Endothelial cell of umbilical vein (primary cell): ENCODE measurements around the gene SP100. TPM values are rescaled to one million over a fixed set of nuclear protein-coding genes. Genes with fewer than 3 reads are reported as not detected.

Source experiments
- BruUV-seq: library from RNA; stranded (reverse); fragments of 400-500 nt; replicated peaks from 2 replicates; lab custom pipeline; 2021; lab: Mats Ljungman, UMichigan
- CTCF ChIA-PET: fragments of 300-600, 350-600 bp; sonication (Branson Sonifier 250); formaldehyde crosslinking; loops from one replicate; lab custom pipeline; 2021; ENCODE audit warnings: antibody characterized with exemption, inconsistent platforms; lab: Charles Lee
- POLR2A ChIA-PET: fragments of 300-600, 350-600 bp; sonication (Branson Sonifier 250); formaldehyde crosslinking; loops from one replicate; lab custom pipeline; 2021; ENCODE audit warnings: antibody characterized with exemption, inconsistent platforms; lab: Charles Lee
- DNase-seq: peaks from one replicate; pipeline ENCODE4 v3.0.0-alpha.2; 2011; ENCODE audit warnings: low read depth, low spot score
- FAIRE-seq: peaks from 2 replicates; lab custom pipeline; 2011; peaks lifted over from hg19 to GRCh38; lab: Jason Lieb, UNC
- H2AFZ ChIP-seq: 2 replicates; pipeline ENCODE4 v1.6.0; 2012; ENCODE audit warnings: low read depth, low read length, control low read depth, inconsistent platforms
- H3K27ac ChIP-seq: 2 replicates; pipeline ENCODE4 v1.5.1; 2011; ENCODE audit warnings: low read depth, mild to moderate bottlenecking, control low read depth, low read length, moderate library complexity; ENCODE audit not compliant: insufficient read depth
- H3K27me3 ChIP-seq, 2 experiments: 2 replicates each; pipeline versions ENCODE4 v1.6.0 to v1.6.1; 2011; ENCODE audit warnings: low read length in 2 of 2, mixed read lengths in 1 of 2; ENCODE audit not compliant: control insufficient read depth in 2 of 2, insufficient read depth in 2 of 2
- H3K36me3 ChIP-seq, 2 experiments: 2 replicates in 1 of 2; 3 replicates in 1 of 2; pipeline ENCODE4 v1.5.1; 2011; ENCODE audit warnings: low read length in 2 of 2, mild to moderate bottlenecking in 1 of 2, moderate library complexity in 1 of 2; ENCODE audit not compliant: control insufficient read depth in 2 of 2, insufficient read depth in 2 of 2; ENCODE audit errors: extremely low read depth in 1 of 2
- H3K4me1 ChIP-seq: 3 replicates; pipeline ENCODE4 v1.5.1; 2011; ENCODE audit warnings: mild to moderate bottlenecking, low read length; ENCODE audit not compliant: control insufficient read depth, insufficient read depth; ENCODE audit errors: extremely low read depth
- H3K4me2 ChIP-seq: 2 replicates; pipeline ENCODE4 v1.6.1; 2011; ENCODE audit warnings: low read length, control low read depth, mixed read lengths; ENCODE audit not compliant: insufficient read depth
- H3K4me3 ChIP-seq, 3 experiments: fragments of 200-600 bp in 1 of 3; sonication (generic), shearing (Covaris generic) in 1 of 3; replicated peaks in 1 of 3; 2 replicates each; pipeline ENCODE4 v1.5.1; 2011 to 2016; ENCODE audit warnings: control low read depth in 3 of 3, low read length in 3 of 3, mild to moderate bottlenecking in 2 of 3, inconsistent platforms in 1 of 3, low read depth in 1 of 3, moderate library complexity in 1 of 3; ENCODE audit not compliant: insufficient read depth in 1 of 3
- H3K79me2 ChIP-seq: 2 replicates; pipeline ENCODE4 v1.6.0; 2012; ENCODE audit warnings: low read length, inconsistent platforms; ENCODE audit not compliant: control insufficient read depth, insufficient read depth
- H3K9ac ChIP-seq: replicated peaks from 2 replicates; pipeline ENCODE3; 2011; ENCODE audit warnings: low read length, control low read depth; ENCODE audit not compliant: insufficient read depth; ENCODE audit errors: extremely low read depth
- H3K9me1 ChIP-seq: replicated peaks from 3 replicates; pipeline ENCODE4 v1.6.0; 2011; ENCODE audit warnings: mild to moderate bottlenecking, low read length; ENCODE audit not compliant: control insufficient read depth, insufficient read depth; ENCODE audit errors: extremely low read depth
- H3K9me3 ChIP-seq: replicated peaks from 2 replicates; pipeline ENCODE4 v1.5.1; 2012; ENCODE audit warnings: low read length, inconsistent platforms; ENCODE audit not compliant: control insufficient read depth, insufficient read depth
- H4K20me1 ChIP-seq: replicated peaks from 2 replicates; pipeline ENCODE3; 2011; ENCODE audit warnings: mild to moderate bottlenecking, low read length; ENCODE audit not compliant: control insufficient read depth, insufficient read depth; ENCODE audit errors: extremely low read depth
- CTCF ChIP-seq, 2 donors: IDR thresholded peaks; 1 replicate in 1 of 2; 2 replicates in 1 of 2; pipeline ENCODE4 v1.5.1; 2011; ENCODE audit warnings: low read length in 2 of 2, mild to moderate bottlenecking in 2 of 2, moderate library complexity in 2 of 2, control low read depth in 1 of 2, inconsistent platforms in 1 of 2, low read depth in 1 of 2; ENCODE audit not compliant: insufficient read depth in 1 of 2; ENCODE audit errors: extremely low read depth in 1 of 2
- EZH2 ChIP-seq: IDR thresholded peaks from 2 replicates; pipeline ENCODE4 v1.6.1; 2012; ENCODE audit warnings: borderline replicate concordance, low read depth, mild to moderate bottlenecking, moderate library complexity, low read length, inconsistent platforms; ENCODE audit not compliant: severe bottlenecking
- FOS ChIP-seq: IDR thresholded peaks from 2 replicates; pipeline ENCODE4 v1.6.1; 2011; ENCODE audit warnings: mild to moderate bottlenecking, low read length, moderate library complexity, borderline replicate concordance; ENCODE audit not compliant: insufficient read depth
- GATA2 ChIP-seq: IDR thresholded peaks from 2 replicates; pipeline ENCODE4 v1.7.0; 2011; ENCODE audit warnings: low read depth, mild to moderate bottlenecking, moderate library complexity, mixed read lengths, low read length; ENCODE audit not compliant: insufficient read length, insufficient read depth
- JUN ChIP-seq: IDR thresholded peaks from 2 replicates; pipeline ENCODE4 v1.6.1; 2011; ENCODE audit warnings: borderline replicate concordance, low read depth; ENCODE audit not compliant: insufficient read length, insufficient read depth
- MAX ChIP-seq: IDR thresholded peaks from 2 replicates; pipeline ENCODE4 v1.6.1; 2011; ENCODE audit not compliant: insufficient read depth, insufficient read length
- MYC ChIP-seq: IDR thresholded peaks from one replicate; pipeline ENCODE4 v1.6.1; 2011; ENCODE audit warnings: mild to moderate bottlenecking, low read depth, low read length
- POLR2A ChIP-seq: IDR thresholded peaks from 2 replicates; pipeline ENCODE4 v1.6.1; 2012; ENCODE audit warnings: low read depth, mild to moderate bottlenecking, control low read depth, low read length
- POLR2AphosphoS5 ChIP-seq: IDR thresholded peaks from 2 replicates; pipeline ENCODE4 v1.6.1; 2012; ENCODE audit warnings: low read depth, mild to moderate bottlenecking, control low read depth, low read length, moderate library complexity; ENCODE audit not compliant: insufficient read depth
- dilution Hi-C: fragments of 300-500 bp; cut with MboI; formaldehyde crosslinking; loops from one replicate; pipeline ENCODE4 v1.15.0; 2019; ENCODE audit warnings: low sequenced_read_pairs; ENCODE audit not compliant: extremely low pct_ligation_motif_present
- intact Hi-C: fragments of 100-400 bp; cut with micrococcal nuclease; formaldehyde crosslinking; loops from one replicate; pipeline ENCODE4 v1.10.0; 2022
- polyA plus RNA-seq, 4 experiments: library from polyadenylated mRNA; depleted of rRNA in 3 of 4; stranded (reverse) in 3 of 4; unstranded in 1 of 4; fragments of >200 nt; gene quantifications; 2 replicates each; pipeline versions ENCODE4 v1.2.1 to v1.2.3, GENCODE V29; 2011 to 2012; ENCODE audit warnings: missing spikeins in 1 of 4
- total RNA-seq: library from RNA; stranded (reverse); gene quantifications from 2 replicates; pipeline ENCODE4 v1.2.3, GENCODE V29; 2021

Gene SP100
- total and polyA plus RNA-seq, 2 donors (not counting 3 experiments of a cell fraction or from before 2014, with no cell fraction given) = 33.7 to 108 TPM

- H3K27ac ChIP-seq = no peak overlapping the region
- H4K20me1 ChIP-seq = no peaks in the 10 kb centered on the region
- DNase-seq (no peak), FAIRE-seq (no peak)
- H3K9me3 ChIP-seq = no peaks in the 10 kb centered on the region
- no peaks in the 10 kb centered on the region for H3K9me1 ChIP-seq
- POLR2A ChIA-PET = no interaction called here
- H3K4me3 ChIP-seq = no peak overlapping the region
- H3K36me3 ChIP-seq = no peaks in the 10 kb centered on the region
- no peaks in the 10 kb centered on the region for H3K79me2 ChIP-seq
- intact Hi-C loops (no loop called here), dilution Hi-C loops (no loop called here)
- no peak overlapping the region for H3K4me2 ChIP-seq
- CTCF ChIA-PET = interaction anchor here (0.6 to 1.2 kb wide), 2 partner anchors 10 to 454 kb away, joined by 3 read pairs; no protein-coding TSS in a partner anchor
- no peak overlapping the region for H3K9ac ChIP-seq
- no TSS peak for BruUV-seq
- H2AFZ ChIP-seq = no peak overlapping the region
- TF ChIP-seq GATA2 (no peak), FOS (no peak), MAX (no peak), POLR2AphosphoS5 (no peak), EZH2 (no peak), JUN (no peak), CTCF (IDR thresholded peaks at IDR 0.05; ENCODE audit: extremely low read depth in 1 of 2, insufficient read depth in 1 of 2, low read depth in 1 of 2, low read length in 2 of 2) (no peak), MYC (no peak), POLR2A (no peak)
- no peaks in the 10 kb centered on the region for H3K4me1 ChIP-seq
- H3K27me3 ChIP-seq = no peaks in the 10 kb centered on the region
Measured at GRCh38 chr2:230570987-230571386, 155.0 kb downstream of the SP100 start.
